HL-60/S4 (cell line): ENCODE measurements around the gene BABAM1.

Experiments used
- in situ Hi-C: fragments of 300-500 bp; cut with MboI; formaldehyde crosslinking; loops from 2 replicates; pipeline ENCODE4 v1.14.3; 2022; ENCODE audit warnings: low sequenced_read_pairs

Gene BABAM1

GRCh38 chr19:17320435-17320834, 53.2 kb downstream of the BABAM1 start:
- in situ Hi-C loops, result no loop called here

- in situ Hi-C loops, result no loop called here
Measured at GRCh38 chr19:17321655-17322489, 54.6 kb downstream of the BABAM1 start.

- in situ Hi-C loops, result no loop called here
Measured at GRCh38 chr19:17322854-17323253, 55.6 kb downstream of the BABAM1 start.

GRCh38 chr19:17323300-17323963, 56.2 kb downstream of the BABAM1 start:
- in situ Hi-C loops, result no loop called here

GRCh38 chr19:17323964-17324332, 56.7 kb downstream of the BABAM1 start:
- in situ Hi-C loops, result no loop called here

GRCh38 chr19:17324357-17325114, 57.3 kb downstream of the BABAM1 start:
- in situ Hi-C loops, result no loop called here

GRCh38 chr19:17325133-17325532, 57.9 kb downstream of the BABAM1 start:
- in situ Hi-C loops, result no loop called here

- in situ Hi-C loops, result no loop called here
Measured at GRCh38 chr19:17325881-17326594, 58.8 kb downstream of the BABAM1 start.

- in situ Hi-C loops, result no loop called here
Measured at GRCh38 chr19:17326595-17326966, 59.3 kb downstream of the BABAM1 start.

- in situ Hi-C loops, result no loop called here
Measured at GRCh38 chr19:17327068-17327653, 59.9 kb downstream of the BABAM1 start.

GRCh38 chr19:17327654-17328516, 60.6 kb downstream of the BABAM1 start:
- in situ Hi-C loops, result no loop called here
